GM23248 (cell line): Measurements from ENCODE around the gene TOM1. TPM values are rescaled to one million over a fixed set of nuclear protein-coding genes. Genes with fewer than 3 reads are reported as not detected.

Source experiments
- DNase-seq: peaks from one replicate; pipeline ENCODE4 v3.0.0-alpha.2; 2015
- H2AFZ ChIP-seq: fragments of 200-600 bp; sonication (generic); 2 replicates; pipeline ENCODE4 v1.6.1; 2016; ENCODE audit warnings: antibody characterized with exemption
- H3F3A ChIP-seq: fragments of 200-600 bp; sonication (generic); 2 replicates; pipeline ENCODE4 v1.6.1; 2016; ENCODE audit warnings: mild to moderate bottlenecking, antibody characterized with exemption, mixed run types; ENCODE audit not compliant: insufficient read depth
- H3K27ac ChIP-seq: fragments of 200-600 bp; sonication (generic); 2 replicates; pipeline ENCODE4 v1.5.1; 2016; ENCODE audit warnings: mild to moderate bottlenecking
- H3K27me3 ChIP-seq: fragments of 200-600 bp; sonication (generic); replicated peaks from 2 replicates; pipeline ENCODE4 v1.6.1; 2016; ENCODE audit warnings: mild to moderate bottlenecking; ENCODE audit not compliant: insufficient read depth
- H3K36me3 ChIP-seq: fragments of 200-600 bp; sonication (generic); 2 replicates; pipeline ENCODE4 v1.6.1; 2016; ENCODE audit warnings: low read depth, mild to moderate bottlenecking
- H3K4me1 ChIP-seq: fragments of 200-600 bp; sonication (generic); 2 replicates; pipeline ENCODE4 v1.6.1; 2016; ENCODE audit warnings: mild to moderate bottlenecking; ENCODE audit not compliant: insufficient read depth
- H3K4me2 ChIP-seq: fragments of 200-600 bp; sonication (generic); one replicate; pipeline ENCODE4 v1.6.1; 2016; ENCODE audit warnings: mild to moderate bottlenecking; ENCODE audit not compliant: unreplicated experiment
- H3K4me3 ChIP-seq: fragments of 200-600 bp; sonication (generic); 2 replicates; pipeline ENCODE4 v1.5.1; 2016; ENCODE audit warnings: mild to moderate bottlenecking
- H3K79me2 ChIP-seq: fragments of 200-600 bp; sonication (generic); 2 replicates; pipeline ENCODE4 v1.6.1; 2016; ENCODE audit warnings: mild to moderate bottlenecking; ENCODE audit not compliant: insufficient read depth
- H3K9ac ChIP-seq: fragments of 200-600 bp; sonication (generic); 2 replicates; pipeline ENCODE4 v1.6.1; 2016; ENCODE audit warnings: mild to moderate bottlenecking
- H3K9me2 ChIP-seq: fragments of 200-600 bp; sonication (generic); 2 replicates; pipeline ENCODE4 v1.6.1; 2016; ENCODE audit warnings: mixed run types, mild to moderate bottlenecking, moderate library complexity; ENCODE audit not compliant: insufficient read depth
- H3K9me3 ChIP-seq: fragments of 200-600 bp; sonication (generic); one replicate; pipeline ENCODE4 v1.6.1; 2017; ENCODE audit warnings: low read depth
- H4K20me1 ChIP-seq: fragments of 200-600 bp; sonication (generic); 2 replicates; pipeline ENCODE4 v1.6.0; 2016; ENCODE audit not compliant: insufficient read depth
- EZH2 ChIP-seq: fragments of 200-600 bp; sonication (generic); IDR thresholded peaks from 2 replicates; pipeline ENCODE4 v1.6.1; 2018; ENCODE audit warnings: antibody characterized with exemption, mild to moderate bottlenecking; ENCODE audit not compliant: insufficient read depth, poor library complexity, severe bottlenecking
- EZH2phosphoT487 ChIP-seq: fragments of 200-600 bp; sonication (generic); IDR thresholded peaks from 2 replicates; pipeline ENCODE4 v1.6.1; 2018; ENCODE audit warnings: antibody characterized with exemption, moderate library complexity, mild to moderate bottlenecking, low read depth; ENCODE audit not compliant: insufficient read depth
- WGBS, 2 experiments: methylation state at CpG; one replicate each; pipeline ENCODE4 v1.1.6; 2015 to 2017; ENCODE audit warnings: low lambda C conversion rate in 2 of 2, low coverage in 1 of 2; ENCODE audit errors: missing lambda C conversion rate in 2 of 2; 5-methylcytosine and 5-hydroxymethylcytosine counted together
- in situ Hi-C: fragments of 300-500 bp; cut with MboI; formaldehyde crosslinking; loops from 2 replicates; pipeline ENCODE4 v1.15.0; 2020
- polyA plus RNA-seq: library from polyadenylated mRNA; unstranded; fragments of >200 nt; fragmentation: Nextera tagmentation; extraction: Ambion mirVana; gene quantifications from 2 replicates; pipeline ENCODE4 v1.2.1, GENCODE V29; 2016
- total RNA-seq: library from RNA; depleted of rRNA; stranded (reverse); fragments of >200 nt; shearing (Covaris generic); gene quantifications from 2 replicates; pipeline ENCODE4 v1.2.3, GENCODE V29; 2014

Gene TOM1
- total and polyA plus RNA-seq, 2 experiments from 2014 or later = 61.3 to 69.7 TPM

DNA sequence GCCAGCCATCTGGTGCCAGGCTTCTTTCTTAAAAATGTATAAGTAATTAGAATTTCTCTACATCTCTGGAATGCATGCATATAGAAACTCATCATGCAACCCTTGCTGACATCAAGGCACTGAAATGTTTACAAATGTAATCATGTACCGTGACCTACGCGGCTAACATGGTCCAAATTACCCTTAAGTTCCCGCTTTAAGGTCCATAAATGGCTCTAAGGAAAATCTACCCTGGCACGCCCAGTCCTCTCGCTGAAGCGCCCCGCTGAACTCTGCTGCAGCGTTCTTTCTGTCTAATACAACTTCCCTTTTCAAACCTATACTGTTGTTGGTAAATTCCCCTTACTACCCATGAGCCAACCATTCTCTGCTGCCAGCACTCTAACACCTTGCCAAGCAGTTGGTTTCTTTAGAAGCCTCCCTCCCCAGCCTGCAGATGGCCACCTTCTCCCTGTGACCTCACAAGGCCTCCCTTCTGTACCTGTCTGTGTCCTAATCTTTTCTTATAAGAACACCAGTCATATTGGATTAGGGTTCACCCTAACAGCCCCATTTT, 67.7 kb downstream of the TOM1 start:
- H3K9ac ChIP-seq = no peak overlapping the region
- TF ChIP-seq EZH2phosphoT487 (no peak), EZH2 (no peak)
- H3F3A ChIP-seq = 0 out of 2 replicates have a peak, but pooled peaks cover 7% of the 10 kb centered on the region
- no peak overlapping the region for H3K27ac ChIP-seq
- in situ Hi-C loops = no loop called here
- no peaks in the 10 kb centered on the region for H3K9me2 ChIP-seq
- no peak overlapping the region for H3K4me2 ChIP-seq
- H4K20me1 ChIP-seq = no peaks in the 10 kb centered on the region
- H3K27me3 ChIP-seq = no peaks in the 10 kb centered on the region
- no peaks in the 10 kb centered on the region for H3K9me3 ChIP-seq
- no peak for DNase-seq
- WGBS, 2 experiments = 97 to 98% methylated on average over 9 of the region's 9 CpGs
- H3K4me3 ChIP-seq = no peak overlapping the region
- no peak overlapping the region for H2AFZ ChIP-seq
- H3K36me3 ChIP-seq = no peaks in the 10 kb centered on the region
- H3K79me2 ChIP-seq = no peaks in the 10 kb centered on the region
- H3K4me1 ChIP-seq = peaks cover 8% of the 10 kb centered on the region

DNA sequence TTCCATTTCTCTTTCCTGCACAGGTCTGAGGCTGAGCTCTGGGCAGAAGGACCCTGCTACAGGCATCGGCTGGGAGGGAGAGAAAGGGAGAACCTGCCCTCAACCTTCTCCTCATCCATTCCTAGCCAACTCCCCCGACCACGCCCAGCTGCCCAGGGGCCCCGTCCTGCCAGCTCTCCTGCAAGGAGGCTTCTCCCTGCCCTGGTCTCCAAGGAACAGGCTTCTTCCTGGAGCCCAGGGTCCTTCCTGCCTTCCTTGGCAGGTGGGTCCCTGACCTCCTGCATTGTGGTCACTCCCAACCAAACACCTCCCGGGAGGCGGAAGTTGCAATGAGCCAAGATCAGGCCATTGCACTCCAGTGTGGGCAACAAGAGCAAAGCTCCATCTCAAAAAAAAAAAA, 68.7 kb downstream of the TOM1 start:
- H3K79me2 ChIP-seq = no peaks in the 10 kb centered on the region
- H3K4me2 ChIP-seq = no peak overlapping the region
- no peak overlapping the region for H3K27ac ChIP-seq
- no peak overlapping the region for H3K9ac ChIP-seq
- peaks cover 8% of the 10 kb centered on the region for H3K4me1 ChIP-seq
- H3K9me2 ChIP-seq = no peaks in the 10 kb centered on the region
- in situ Hi-C loops = no loop called here
- no peak overlapping the region for H3K4me3 ChIP-seq
- H3K27me3 ChIP-seq = no peaks in the 10 kb centered on the region
- H3F3A ChIP-seq = 0 out of 2 replicates have a peak, but pooled peaks cover 7% of the 10 kb centered on the region
- TF ChIP-seq EZH2 = no peak
- TF ChIP-seq EZH2phosphoT487 = no peak
- no peaks in the 10 kb centered on the region for H3K36me3 ChIP-seq
- WGBS, 2 experiments = 95 to 97% methylated on average over 6 of the region's 6 CpGs
- no peaks in the 10 kb centered on the region for H3K9me3 ChIP-seq
- no peak for DNase-seq
- no peak overlapping the region for H2AFZ ChIP-seq
- no peaks in the 10 kb centered on the region for H4K20me1 ChIP-seq

DNA sequence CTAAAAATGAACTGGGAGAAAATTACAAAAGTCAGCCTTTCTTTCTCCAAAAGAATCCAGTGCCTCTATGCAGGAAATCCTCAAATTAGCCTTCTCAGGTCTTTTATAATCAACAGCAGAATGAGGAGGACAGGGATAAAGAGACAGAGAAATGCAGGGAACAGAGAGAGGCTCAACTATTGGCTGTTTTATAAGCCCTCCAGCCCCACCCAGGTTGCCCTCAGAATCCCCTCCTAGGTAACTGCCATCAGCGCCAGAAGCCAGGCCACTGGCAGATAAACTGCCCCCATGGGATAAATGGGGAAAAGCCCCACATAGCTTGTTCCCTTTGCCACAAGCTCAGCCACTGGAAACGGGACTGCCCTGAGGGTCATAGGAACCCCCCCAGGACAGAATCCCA, 70.3 kb downstream of the TOM1 start:
- H3K4me1 ChIP-seq = peaks cover 13% of the 10 kb centered on the region
- 94 to 96% methylated on average over 2 of the region's 2 CpGs for WGBS, 2 experiments
- no peak overlapping the region for H3K4me2 ChIP-seq
- no peaks in the 10 kb centered on the region for H3K9me2 ChIP-seq
- no peak overlapping the region for H3K9ac ChIP-seq
- DNase-seq = no peak
- no peak overlapping the region for H3K27ac ChIP-seq
- no peaks in the 10 kb centered on the region for H3K79me2 ChIP-seq
- no peak overlapping the region for H3K4me3 ChIP-seq
- no peaks in the 10 kb centered on the region for H4K20me1 ChIP-seq
- peak overlapping the region; percentile 36; the same call in 1 of the 2 replicates for H2AFZ ChIP-seq
- H3K27me3 ChIP-seq = no peaks in the 10 kb centered on the region
- peaks cover 14% of the 10 kb centered on the region; the same call in 1 of the 2 replicates for H3F3A ChIP-seq
- TF ChIP-seq EZH2 = no peak
- no peak for TF ChIP-seq EZH2phosphoT487
- H3K9me3 ChIP-seq = no peaks in the 10 kb centered on the region
- in situ Hi-C loops = no loop called here
- H3K36me3 ChIP-seq = no peaks in the 10 kb centered on the region

DNA sequence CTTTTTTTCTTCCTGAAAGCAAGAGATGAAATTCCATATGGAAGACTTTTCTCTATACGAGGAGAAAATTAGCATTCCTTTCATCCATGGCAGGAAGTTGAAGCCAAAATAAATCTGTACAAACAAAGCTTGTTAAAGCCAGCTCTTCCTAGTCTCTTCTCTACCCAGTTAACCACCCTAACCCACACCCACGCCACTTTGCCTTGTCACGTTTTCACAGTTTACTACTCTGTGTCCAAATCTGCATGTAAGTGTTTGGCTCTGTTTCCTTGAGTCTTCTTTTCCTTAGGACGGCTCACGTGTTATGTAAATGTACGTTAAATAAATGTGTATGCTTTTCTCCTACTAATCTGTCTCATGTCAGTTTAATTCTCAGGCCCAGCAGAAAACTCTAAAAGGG, 74.1 kb downstream of the TOM1 start:
- Histone ChIP-seq H3K4me1 (peaks cover 37% of the 10 kb centered on the region), H4K20me1 (no peaks in the 10 kb centered on the region), H2AFZ (no peak overlapping the region), H3K36me3 (no peaks in the 10 kb centered on the region), H3K27me3 (no peaks in the 10 kb centered on the region), H3K9me2 (no peaks in the 10 kb centered on the region), H3K4me3 (no peak overlapping the region), H3F3A (peaks cover 43% of the 10 kb centered on the region), H3K4me2 (no peak overlapping the region), H3K9me3 (no peaks in the 10 kb centered on the region), H3K27ac (no peak overlapping the region), H3K9ac (no peak overlapping the region), H3K79me2 (no peaks in the 10 kb centered on the region)
- no peak for TF ChIP-seq EZH2phosphoT487
- TF ChIP-seq EZH2 = no peak
- in situ Hi-C loops = no loop called here
- DNase-seq = no peak
- 78 to 80% methylated on average over 6 of the region's 6 CpGs for WGBS, 2 experiments
